Cardiac muscle cell (in vitro differentiated cells and primary cell): Measurements from ENCODE around the gene P4HB. TPM values are rescaled to one million over a fixed set of nuclear protein-coding genes. Genes with fewer than 3 reads are reported as not detected.

Experiments
- DNase-seq, 2 donors: peaks; one replicate each; pipeline versions ENCODE4 v3.0.0 to v3.0.0-alpha.2; 2010 to 2017; ENCODE audit warnings: low read depth in 1 of 2, low spot score in 1 of 2
- H3K27ac ChIP-seq: fragments of 200-600 bp; sonication (generic); 2 replicates; pipeline ENCODE4 v1.5.1; 2016
- H3K27me3 ChIP-seq: fragments of 200-600 bp; sonication (generic); 2 replicates; pipeline ENCODE4 v1.6.0; 2016; ENCODE audit warnings: control low read depth
- H3K36me3 ChIP-seq: fragments of 200-600 bp; sonication (generic); 2 replicates; pipeline ENCODE4 v1.5.1; 2016; ENCODE audit warnings: control low read depth
- H3K4me1 ChIP-seq: fragments of 200-600 bp; sonication (generic); 2 replicates; pipeline ENCODE4 v1.8.1; 2017; ENCODE audit warnings: low read depth, mild to moderate bottlenecking, mixed run types
- H3K4me3 ChIP-seq: fragments of 200-600 bp; sonication (generic); 2 replicates; pipeline ENCODE4 v1.5.1; 2016; ENCODE audit warnings: mild to moderate bottlenecking
- H3K9me3 ChIP-seq: fragments of 200-600 bp; sonication (generic); 2 replicates; pipeline ENCODE4 v1.5.1; 2017; ENCODE audit warnings: low read depth, mild to moderate bottlenecking, control low read depth
- CTCF ChIP-seq: IDR thresholded peaks from 2 replicates; pipeline ENCODE4 v1.5.1; 2012; ENCODE audit warnings: low read depth, mild to moderate bottlenecking, low read length
- polyA plus RNA-seq: library from polyadenylated mRNA; unstranded; fragments of >200 nt; fragmentation: Nextera tagmentation; extraction: Ambion mirVana; gene quantifications from 2 replicates; pipeline ENCODE4 v1.2.1, GENCODE V29; 2016
- total RNA-seq: library from RNA; depleted of rRNA; stranded (reverse); fragments of >200 nt; gene quantifications from 2 replicates; pipeline ENCODE4 v1.2.3, GENCODE V29; 2016

The P4HB gene
- total and polyA plus RNA-seq, 2 experiments from 2014 or later = 597 to 972 TPM

- Histone ChIP-seq H3K4me1 (no peaks in the 10 kb centered on the region), H3K36me3 (no peaks in the 10 kb centered on the region), H3K27me3 (no peaks in the 10 kb centered on the region), H3K4me3 (no peak overlapping the region), H3K9me3 (no peaks in the 10 kb centered on the region), H3K27ac (no peak overlapping the region)
- DNase-seq = no peak
- no peak for TF ChIP-seq CTCF
Measured at GRCh38 chr17:81828656-81829055, 31.7 kb downstream of the P4HB start.

DNA sequence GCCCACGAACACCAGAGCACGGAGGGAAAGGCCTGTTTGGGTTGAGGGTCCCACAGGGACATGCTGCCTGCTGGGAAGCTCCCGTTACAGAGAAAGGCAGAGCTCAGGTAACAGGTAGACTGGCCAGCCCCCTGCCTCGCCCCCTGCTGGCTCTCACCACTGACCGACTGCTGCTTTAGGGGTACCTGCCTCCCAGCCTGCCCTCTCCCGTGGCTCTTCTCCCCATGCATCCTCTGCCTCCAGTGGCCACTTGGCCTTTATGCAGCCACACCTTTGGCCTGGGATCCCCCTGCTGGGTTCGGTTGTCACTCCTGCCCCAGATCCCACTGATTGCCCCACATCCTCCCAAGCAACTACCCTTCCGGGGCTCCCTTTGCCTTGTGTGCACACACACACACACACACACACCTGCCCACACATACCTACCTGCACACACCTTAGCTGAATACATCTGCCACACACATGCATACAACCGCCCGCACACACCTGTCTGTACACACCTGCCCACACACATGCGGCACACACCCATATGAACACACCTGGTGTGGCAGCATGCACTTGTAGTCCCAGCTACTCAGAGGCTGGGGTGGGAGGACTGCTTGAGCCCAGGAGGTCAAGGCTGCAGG is 34.4 kb downstream of the P4HB start:
- no peak for DNase-seq
- no peaks in the 10 kb centered on the region for H3K9me3 ChIP-seq
- H3K4me1 ChIP-seq = peaks cover 9% of the 10 kb centered on the region
- no peak overlapping the region for H3K4me3 ChIP-seq
- no peak for TF ChIP-seq CTCF
- H3K27me3 ChIP-seq = no peaks in the 10 kb centered on the region
- no peak overlapping the region for H3K27ac ChIP-seq
- H3K36me3 ChIP-seq = no peaks in the 10 kb centered on the region

DNA sequence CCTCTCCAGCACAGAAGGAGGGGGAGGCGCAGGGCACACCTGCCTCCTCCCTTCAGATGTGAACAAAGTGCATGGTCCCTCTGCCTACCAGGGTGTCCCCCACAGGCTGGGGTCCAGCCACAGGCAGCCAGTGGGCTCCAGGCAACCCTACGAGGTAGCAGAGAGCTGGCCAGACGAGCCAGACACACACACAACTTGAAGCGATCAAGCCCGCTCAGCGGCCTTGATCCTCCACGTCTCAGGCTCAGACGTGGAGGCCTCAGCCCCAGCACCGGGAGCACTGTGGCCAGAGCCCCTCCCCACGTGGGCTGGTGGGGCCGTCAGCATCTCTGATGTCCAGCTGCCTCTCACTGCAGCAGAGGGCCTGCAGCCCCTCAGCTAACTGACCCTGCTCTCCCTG is 35.7 kb downstream of the P4HB start:
- Histone ChIP-seq H3K9me3 (no peaks in the 10 kb centered on the region), H3K27ac (no peak overlapping the region), H3K4me1 (peaks cover 9% of the 10 kb centered on the region), H3K36me3 (no peaks in the 10 kb centered on the region), H3K4me3 (no peak overlapping the region), H3K27me3 (no peaks in the 10 kb centered on the region)
- DNase-seq = no peak
- no peak for TF ChIP-seq CTCF

GRCh38 chr17:81823820-81824550 is 36.4 kb downstream of the P4HB start:
- Histone ChIP-seq H3K4me1 (peaks cover 9% of the 10 kb centered on the region), H3K4me3 (no peak overlapping the region), H3K36me3 (no peaks in the 10 kb centered on the region), H3K27ac (no peak overlapping the region), H3K27me3 (no peaks in the 10 kb centered on the region), H3K9me3 (no peaks in the 10 kb centered on the region)
- TF ChIP-seq CTCF = no peak
- no peak for DNase-seq

DNA sequence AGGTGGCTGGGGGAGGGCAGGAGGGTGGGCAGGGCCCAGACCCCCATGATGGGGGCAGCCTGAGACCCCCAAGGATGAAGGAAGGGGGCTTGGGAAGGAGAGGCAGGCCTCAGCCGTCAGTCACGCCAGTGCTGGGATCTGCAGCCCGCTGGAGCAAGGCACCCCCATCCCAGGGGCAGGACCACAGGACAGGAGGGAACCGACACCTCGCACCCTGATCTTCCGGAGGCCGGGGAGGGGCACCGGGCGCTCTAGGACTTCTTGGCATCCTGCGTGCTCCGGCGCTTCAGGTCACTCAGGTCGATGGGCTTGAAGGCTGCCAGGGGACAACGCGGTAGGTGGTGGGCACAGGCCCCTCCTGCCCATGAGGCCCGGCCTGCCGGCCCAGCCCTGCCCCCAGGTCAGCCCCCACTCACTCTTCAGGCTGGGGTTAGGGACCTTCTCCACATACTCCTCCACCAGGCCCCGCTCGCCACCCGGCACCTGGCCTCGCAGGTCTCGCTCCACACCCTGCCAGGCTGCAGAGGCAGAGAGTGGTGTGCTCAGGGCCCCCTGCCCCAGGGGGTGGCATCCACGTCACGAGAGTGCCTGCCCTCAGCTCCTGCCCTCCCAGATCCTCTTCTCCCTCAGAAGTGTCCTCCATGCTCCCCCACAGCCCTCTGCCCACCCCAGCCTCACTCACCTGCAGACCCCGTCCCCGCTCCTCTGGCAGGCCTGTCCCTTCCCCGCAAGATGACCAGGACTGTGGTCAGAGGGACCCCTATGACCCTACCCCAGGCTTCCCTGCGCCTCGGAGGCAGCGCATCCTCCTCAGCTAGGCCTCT is 37.1 kb downstream of the P4HB start:
- H3K4me3 ChIP-seq = no peak overlapping the region
- peak overlapping the region; percentile 90 for H3K27ac ChIP-seq
- H3K27me3 ChIP-seq = no peaks in the 10 kb centered on the region
- no peak for DNase-seq
- TF ChIP-seq CTCF = no peak
- H3K4me1 ChIP-seq = peaks cover 9% of the 10 kb centered on the region
- H3K9me3 ChIP-seq = no peaks in the 10 kb centered on the region
- H3K36me3 ChIP-seq = no peaks in the 10 kb centered on the region
